ENCODE measurements around the gene PTTG1IP.

Gene PTTG1IP

DNA sequence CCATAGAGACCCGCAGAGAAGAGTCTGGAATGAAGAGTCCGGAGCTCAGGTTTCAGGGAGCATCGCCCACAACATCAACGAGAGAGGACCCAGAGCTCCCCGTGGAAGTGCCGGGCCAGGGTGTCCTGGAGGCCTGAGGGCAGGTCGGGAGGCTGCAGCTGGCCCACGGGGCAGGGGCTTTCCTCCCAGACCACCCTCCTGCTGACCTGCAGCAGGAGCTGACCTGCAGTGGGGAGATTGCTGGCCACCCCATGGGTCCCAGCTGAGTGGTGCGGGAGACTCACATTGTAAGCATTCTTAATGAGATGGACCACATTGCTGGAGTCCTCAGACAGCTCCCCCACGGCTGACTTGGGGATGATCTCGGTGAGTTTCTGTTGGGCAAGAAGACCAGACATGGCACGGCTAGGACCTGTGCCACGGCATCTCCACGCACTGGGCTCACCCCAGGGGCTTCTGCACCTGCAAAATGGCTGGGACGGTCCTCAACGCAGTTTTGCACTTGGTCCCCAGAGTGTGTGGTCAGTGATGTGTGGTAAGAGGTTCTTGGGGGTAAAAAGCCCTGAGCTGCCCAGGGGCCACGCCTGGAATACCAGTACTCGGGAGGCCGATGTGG lies 21.3 kb upstream of the PTTG1IP start:
- DNase-seq = no peak

DNA sequence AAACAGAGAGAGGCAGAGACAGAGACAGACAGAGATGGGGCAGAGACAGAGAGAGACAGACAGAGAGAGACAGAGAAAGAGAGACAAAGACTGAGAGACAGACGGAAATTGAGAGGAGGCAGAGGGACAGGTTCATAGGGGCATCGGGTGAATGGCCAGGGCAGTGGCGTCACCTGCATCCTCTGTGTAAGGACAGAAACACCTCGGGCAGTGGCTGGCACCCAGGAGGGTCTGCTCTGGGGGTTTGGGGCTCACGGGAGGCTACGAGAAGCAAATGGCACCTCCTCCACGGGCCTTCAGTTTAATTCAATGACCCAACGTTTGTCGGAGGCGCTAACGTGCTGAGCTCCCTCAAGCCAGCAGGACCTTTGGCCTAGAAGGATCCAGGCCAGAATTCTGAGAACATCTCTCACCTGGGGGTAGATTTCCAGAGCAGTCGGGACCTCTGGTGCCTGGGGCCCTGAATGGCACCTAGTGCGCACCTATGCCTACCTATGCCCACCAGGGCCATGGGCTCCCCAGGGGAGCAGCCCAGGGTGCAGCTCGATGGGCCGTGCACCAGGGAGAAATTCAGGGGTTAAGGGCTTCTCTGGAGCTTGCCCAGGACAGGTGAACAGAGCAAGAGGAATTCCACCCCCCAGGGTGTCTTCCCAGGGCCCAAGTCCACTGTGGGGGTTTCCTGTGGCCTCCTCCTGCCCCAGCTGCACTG lies 20.6 kb upstream of the PTTG1IP start:
- DNase-seq = no peak

DNA sequence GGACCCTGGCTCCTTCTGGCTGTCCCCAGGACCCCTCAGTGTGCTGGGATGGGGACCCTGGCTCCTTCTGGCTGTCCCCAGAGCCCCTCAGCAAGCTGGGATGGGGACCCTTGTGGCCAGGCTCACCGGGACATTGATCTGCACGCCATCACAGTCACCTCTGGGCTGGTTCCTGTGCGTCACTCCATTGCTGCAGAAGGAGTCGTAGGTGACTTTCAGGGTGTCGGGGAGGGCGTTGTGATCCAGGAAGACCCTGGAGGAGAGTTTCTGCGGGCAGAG lies 19.7 kb upstream of the PTTG1IP start:
- DNase-seq = no peak

DNA sequence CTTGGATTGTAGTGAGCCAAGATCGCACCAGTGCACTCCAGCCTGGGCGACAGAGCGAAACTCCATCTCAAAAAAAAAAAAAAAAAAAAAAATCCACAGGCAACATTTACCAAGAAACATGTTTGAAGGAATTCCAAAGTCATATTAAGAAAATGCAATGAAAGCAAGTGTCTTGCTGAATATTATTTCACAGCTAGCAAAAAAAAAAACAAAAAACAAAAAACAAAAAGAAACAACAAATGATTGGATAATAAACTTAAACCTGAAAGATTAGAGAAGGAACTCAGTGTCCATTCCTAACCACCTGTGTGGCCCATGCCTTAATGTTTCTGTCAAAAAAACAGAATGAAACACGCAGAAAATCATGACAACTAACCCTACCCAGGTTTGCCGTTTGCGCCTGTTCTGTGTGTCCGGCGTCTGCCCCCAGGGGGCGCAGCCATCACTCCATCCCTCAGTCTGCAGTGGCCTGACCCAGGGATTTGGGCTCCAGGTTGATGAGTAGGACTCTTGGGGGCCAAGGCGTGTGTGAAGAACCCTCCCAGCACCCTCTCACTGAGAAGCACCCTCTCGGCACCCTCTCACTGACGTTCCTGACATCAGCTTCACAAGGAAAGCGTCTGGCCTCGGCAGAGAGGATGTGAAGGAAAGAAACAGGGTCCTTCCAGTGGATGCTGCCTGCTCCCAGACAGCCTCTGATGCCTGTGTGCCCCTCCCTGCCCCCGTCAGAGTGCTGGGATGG lies 19.2 kb upstream of the PTTG1IP start:
- DNase-seq = peak; percentile 70

DNA sequence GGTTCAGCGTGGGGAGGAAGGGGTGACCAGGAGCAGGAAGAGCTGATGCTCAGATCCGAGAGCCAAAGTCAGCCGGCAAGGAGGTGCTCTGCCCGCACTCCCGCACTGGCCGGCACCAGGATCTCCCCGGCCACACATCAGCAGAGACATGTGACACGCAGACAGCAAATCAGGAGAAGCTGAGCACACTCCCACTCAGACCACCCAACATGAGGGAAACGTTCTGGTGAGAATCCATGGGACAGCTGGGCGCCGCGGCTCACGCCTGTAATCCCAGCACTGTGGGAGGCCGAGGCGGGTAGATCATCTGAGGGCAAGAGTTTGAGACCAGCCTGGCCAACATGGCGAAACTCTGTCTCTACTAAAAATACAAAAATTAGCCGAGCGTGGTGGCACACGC lies 18.6 kb upstream of the PTTG1IP start:
- DNase-seq = no peak

DNA sequence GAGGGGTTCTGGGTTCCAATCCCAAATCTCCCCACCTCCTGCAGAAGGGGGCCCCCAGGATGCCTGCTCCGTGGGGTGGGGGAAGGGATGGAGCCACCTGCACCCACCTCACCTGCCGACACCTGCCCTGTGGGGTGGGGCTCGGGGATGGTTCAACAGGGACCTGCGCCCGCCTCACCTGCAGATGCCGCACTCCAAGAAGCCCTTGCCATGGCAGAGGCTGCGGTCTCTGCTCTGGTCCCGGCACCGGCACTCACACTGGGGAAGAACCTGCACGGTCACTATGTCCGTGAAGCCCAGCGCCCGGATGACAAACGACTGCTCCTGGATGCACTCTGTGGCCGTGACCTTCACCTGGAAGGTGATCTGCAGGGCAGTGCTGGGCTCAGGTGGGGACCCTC lies 18.1 kb upstream of the PTTG1IP start:
- no peak for DNase-seq

DNA sequence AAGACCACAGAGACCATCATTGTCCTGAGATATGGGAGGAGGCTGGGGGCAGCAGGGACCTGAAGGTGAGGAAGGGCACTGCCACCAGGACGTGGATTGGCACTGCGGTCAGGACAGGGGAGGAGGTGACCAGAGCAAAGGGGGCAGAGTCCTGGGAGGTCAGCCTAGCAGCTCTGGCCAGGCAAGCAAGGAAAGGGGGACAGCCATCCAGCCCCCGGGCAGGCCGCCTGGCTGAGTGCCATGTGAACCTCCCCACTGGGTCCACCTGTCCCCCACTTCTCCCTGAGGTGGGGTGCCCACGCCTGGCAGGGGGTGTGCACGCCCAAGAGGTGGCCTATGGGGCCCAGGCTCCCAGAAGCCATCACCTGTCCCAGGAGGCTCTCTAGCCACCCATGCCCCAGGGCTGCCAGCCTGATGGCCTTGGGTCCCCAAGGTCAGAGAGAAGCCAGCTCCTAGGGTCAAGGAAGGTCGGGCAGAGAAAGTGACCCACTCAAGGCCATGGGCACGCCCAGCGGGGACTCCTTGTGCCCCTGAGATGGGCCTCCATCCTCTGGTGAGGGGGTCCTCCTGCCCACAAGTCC lies 17.6 kb upstream of the PTTG1IP start:
- no peak for DNase-seq

DNA sequence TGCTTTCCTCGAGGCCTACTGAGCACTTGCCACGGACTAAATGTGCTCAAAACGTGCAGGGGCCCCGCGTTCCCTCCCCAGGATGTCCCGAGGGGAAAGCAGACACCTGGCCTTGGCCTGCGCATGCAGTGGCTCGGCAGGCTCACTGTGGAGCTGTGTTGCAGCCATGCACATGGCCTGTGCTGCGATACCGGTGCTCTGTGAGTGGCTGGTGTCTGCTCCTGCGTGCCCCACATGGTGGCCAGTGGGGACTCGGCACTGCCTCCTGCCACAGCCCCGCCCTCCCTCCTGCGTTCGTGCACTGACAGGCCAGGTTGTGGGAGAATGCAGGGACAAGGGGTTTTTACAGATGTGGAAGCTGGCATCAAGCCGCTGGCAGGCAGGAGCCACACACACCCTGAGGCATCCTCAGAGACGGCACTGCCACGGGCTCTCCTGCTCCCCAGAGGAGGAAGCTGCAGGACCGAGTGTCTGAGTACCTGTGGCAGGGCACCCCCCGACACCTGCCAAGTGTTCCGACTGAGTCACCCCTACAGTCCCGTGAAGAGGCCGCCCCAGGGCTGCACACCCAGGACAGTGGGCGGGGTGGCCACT lies 16.9 kb upstream of the PTTG1IP start:
- no peak for DNase-seq

DNA sequence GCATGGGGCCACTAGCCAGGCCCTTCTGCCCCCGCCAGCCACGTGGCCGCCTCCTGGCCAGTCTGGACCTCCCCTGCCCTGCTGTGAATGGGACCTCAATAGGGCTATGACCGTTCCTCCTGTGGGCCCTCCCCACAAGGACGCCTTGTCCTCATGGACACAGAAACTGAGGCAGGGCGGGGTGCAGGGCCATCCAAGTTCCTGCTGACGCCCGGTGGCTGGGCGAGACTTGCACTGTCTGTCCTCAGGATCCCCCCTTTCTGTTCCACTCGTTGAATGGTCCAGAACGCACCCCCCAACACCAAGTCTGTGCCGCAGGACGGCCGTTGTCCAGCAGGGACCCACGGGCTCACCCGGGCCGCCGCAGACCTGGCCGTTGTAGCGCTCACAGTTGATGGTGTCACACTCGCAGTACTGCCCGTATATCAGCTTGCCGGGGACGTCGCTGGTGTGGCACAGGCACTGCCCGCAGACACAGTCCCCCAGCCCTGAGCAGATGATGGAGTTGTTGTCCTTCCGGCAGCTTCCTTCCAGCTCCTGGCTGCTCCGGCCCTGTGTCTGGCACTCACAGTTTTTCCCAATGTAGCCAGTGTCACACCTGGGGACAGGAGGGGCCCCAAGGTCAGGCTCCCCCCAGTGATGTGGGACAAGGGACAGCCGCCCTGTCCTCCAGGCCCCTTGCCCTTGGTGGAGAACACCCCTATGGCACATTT lies 16.3 kb upstream of the PTTG1IP start:
- no peak for DNase-seq

DNA sequence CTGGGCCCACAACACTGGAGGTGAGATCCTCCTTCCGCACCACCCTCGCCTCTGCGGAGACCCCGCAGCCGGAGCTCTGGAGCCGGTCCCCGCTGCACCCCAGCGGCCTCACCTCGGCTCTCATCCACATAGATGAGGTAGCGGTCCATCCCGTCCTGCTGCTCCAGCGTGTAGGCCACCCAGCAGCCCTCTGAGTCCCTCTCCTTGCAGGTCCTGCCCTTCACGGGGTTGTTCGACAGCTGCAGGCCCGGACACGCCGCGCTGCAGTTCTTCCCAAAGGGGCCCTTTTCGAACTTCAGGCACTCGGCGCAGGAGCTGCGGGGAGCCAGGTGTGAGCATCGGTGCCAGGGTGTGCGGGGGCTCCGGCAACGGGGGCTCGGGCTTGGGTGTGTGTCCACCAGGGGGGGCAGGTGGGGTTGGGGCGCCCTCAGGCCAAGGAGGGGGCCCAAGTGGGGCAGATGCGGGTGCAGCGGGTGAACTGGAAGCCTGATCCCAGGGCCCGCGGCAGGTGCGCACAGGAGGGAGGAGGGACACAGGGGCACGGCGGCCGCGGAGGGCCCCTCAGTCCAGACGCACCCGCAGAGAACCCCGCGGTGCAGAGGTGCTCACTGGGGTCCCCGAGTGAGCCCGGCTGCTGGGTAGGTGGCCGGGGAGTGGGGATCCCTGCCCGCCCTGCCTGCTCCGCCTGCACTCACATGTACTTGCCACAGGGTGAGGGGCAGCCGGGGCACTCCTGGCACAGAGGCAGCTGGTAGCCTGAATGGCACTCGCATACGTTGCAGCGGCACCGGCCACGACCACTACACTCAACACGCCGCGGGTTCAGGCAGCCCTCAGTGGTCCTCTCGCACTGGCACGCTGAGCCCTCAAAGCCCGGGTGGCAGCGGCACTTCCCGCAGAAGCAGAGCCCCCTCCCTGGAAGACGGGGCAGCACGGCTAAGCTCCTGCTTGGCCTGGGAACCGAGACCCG lies 15.4 kb upstream of the PTTG1IP start:
- no peak for DNase-seq

DNA sequence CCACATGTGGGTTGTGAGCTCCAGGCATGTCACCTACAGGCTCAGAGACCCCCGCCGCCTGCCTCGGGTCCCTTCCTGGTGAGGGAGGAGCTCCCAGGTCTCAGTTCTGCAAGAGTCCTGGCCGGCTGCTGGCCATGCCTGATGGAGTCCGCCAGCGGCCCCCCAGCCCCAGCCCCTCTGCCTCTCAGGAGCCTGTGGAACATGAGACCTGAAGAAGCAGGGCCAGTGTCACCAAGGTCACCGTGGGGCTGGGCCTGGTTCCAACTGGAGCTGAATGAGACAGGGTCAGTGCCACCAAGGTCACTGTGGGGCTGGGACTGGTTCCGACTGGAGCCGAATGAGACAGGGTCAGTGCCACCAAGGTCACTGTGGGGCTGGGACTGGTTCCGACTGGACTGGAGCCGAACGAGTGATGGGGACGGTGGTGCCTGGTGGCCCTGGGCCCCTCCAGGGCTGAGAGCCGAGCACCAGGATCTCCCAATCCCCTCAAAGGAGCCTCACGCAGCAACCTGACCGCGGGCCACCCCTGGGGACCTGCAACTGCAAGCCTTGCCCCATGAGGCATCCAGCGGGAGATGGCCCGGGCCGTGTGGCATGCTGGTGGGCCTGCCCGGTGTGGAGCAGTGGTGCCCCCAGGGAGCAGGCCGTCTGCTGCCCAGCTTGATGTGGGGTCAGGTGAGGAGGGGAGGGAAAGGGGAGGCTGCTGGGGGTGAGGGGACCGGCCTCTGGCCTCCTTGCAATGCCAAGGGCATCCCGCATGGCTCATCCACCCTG lies 14.5 kb upstream of the PTTG1IP start:
- no peak for DNase-seq

DNA sequence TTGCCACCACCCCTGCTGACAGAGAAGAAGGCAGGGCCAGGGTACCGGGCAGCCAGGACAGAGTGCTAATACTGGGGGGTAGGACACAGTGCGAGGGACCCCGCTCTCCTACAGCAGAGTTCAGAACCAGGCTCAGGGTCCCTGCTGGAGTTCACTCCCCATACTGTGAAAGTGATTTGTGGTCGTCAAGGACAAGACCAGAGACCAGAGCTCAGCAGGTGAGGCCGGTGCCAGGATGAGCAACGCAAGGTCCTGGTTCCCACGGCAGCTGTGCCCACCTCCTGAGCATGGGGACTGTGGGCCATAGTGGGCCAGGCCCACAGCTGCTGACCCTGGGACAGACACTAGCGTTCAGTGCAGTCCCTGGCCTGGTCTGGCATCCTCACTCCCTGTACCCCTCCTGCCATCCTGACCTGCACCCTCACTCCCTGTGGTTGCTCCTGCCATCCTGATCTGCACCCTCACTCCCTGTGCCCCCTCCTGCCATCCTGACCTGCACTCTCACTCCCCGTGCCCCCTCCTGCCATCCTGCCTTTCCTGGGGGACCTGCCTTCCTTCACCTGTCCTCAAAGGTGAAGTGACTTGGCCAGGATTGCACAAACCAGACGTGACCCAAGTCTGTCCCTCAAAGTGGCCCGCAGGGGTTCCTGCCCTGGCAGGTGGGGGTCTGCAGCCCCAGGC lies 13.8 kb upstream of the PTTG1IP start:
- DNase-seq = no peak

DNA sequence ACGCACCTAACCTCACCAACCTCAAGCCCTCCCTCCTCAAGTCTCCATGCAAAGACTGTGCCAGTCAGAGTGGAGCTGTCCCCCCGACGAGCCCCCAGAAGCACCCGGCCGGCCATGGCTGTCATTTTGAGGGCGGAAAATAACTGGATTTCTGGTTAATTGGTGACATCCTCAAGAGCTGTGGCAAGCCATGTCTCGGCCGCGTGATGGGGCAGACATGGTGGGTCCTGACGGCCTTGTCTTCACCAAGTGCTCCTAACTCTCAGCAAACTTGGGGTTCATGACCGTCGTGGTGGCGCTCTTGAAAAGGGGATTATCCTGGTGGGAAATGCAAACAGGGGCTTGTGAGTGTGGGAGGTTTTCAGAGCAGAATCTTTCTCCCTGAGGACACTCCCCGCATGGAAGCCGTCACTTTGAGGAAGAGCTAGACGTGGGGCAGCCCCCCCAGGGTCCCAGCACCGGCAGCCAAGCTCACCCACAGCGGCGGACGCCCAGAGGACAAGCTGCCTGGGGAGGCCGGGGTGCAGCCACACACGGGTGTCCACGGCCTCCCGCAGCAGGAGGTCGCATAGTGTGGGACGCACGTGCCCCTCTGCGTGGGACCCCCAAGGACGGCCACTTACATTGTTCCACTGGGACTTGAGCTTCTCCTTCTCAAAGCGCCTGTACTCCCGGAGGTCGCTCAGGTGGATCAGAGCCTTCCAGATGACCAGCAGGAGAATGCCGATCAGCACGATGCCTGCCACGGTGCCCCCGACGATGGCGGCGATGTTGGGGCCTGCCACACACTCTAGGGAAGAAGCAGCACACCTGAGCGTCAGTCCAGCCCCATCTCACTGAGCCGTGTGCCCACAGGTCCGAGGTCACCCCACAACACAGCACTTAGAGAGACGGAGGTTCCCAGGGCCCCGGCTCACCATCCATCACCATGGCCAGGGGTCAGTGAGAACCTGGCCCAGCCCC lies 12.9 kb upstream of the PTTG1IP start:
- no peak for DNase-seq

DNA sequence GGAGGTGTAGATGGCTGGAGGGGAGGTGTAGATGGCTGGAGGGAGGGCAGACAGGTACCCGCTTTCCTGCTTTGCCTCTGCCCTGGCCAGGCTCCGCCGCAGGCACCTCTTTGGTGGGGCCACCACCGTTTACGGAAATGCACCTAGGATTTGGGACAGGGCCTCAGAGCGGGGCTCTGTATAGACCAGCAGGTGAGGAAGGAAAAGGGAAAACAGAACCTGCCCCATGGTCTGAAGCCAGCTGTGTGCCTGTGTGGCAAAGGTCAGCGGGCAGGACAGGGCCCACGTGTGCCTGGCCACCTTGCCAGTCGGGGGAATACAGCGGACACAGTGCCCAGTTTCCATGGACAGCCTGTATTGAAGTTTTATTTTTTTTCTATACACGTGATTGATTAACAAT lies 12.1 kb upstream of the PTTG1IP start:
- no peak for DNase-seq

DNA sequence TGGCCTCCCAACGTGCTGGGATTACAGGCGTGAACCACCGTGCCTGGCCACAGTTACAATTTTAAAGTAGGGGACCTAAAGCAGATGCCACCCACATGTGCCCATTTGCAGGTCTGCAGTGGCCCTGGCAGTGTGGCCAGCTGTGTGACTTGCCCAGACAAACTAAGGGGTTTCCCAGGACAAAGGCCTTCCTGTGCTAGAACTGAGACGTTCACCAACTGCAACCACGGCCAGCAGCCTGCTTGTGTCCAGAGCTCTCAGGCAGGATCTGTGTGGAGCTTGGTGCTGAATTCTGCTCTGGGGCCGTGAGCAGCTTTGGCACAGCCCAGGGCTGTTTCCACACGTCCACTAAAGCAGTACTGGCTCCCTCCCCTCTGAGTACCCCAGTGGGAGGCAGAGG lies 10.6 kb upstream of the PTTG1IP start:
- DNase-seq = no peak

DNA sequence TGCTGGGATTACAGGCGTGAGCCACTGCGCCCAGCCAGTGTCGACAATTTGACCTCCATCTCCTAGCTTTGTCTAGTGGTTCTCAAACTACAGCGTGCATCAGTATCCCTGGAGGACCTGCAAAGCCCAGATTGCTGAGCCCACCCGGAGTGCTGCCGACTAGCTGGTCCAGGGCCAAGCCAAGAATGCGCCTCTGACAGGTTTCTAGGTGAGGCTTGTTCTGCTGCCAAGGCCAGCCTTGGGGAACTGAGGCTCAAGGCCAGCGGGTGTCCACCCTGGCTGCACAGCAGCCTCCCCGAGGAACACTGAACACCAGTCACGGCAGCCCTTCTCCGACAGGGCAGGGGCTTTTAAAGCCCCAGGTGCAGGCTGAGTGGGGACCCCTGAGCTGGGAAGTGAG lies 9.8 kb upstream of the PTTG1IP start:
- no peak for DNase-seq

DNA sequence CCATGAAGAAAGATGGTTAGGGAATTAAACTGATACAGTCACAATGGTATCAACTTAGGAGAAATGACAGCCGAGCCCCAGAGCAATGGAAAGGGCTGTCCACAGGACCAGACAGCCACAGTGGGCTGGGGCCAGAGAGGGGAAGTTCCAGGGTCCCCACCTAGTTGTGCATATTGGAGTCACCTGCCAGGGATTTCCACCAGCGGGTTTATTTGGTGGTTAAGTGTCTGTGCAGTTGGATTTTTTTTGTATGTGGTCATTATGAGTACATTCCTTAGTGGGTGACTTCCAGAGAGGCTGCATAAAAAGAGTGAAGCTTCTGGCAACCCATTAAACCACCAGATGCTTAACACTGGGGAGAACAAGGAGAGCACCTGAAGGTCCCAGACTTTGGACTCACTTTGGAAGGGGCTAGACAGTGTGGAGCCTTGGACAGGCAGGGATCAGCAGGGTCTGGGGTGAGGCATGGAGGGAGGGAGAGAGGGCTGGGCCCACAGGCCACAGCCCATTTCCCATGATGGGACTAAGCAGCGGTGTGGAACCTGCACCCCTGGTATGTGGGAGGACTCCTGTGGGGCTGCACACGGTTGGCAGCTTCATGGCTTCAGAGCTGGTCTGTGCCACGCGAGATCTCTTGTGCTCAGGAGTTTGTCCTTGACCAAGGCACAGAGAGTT lies 7.8 kb upstream of the PTTG1IP start:
- DNase-seq = no peak

DNA sequence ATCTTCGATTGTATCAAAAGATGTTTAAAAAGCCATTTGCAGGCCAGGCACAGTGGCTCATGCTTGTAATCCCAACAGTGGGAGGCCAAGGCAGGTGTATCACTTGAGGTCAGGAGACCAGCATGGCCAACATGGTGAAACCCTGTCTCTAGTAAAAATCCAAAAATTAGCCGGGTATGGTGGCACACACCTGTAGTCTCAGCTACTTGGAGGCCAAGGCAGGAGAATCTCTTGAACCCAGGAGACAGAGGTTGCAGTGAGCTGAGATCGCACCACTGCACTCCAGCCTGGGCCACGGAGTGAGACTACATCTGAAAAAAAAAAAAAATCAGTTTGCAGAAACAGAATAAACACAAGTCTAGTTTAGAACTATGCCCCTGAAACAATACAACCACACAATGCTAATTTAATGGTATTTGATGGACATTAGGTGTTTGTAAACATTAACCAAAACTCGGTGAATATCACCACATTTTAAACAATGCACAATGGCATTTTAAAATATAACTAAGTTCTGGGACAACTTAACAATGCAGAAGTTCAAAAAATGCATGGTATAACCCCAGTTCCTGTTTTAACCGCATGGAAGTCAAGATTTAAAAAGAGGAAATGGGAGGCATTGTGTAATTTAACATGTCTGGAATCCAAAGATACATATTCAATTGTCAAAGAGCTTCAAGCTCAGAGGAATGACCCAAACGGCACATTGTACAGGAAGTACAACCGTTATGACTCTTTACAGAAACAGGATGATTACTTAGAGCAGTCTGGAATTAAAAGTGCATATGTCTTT lies 7.1 kb upstream of the PTTG1IP start:
- DNase-seq = no peak

Data from activated effector memory CD4-positive, alpha-beta T cell treated with Interleukin-2 at 50 U/mL for 16 hours (primary cell).